Gastrocnemius medialis (tissue), 4 donors: ENCODE data around the gene DNAJC2.

Experiments
- CTCF ChIP-seq, 5 experiments: fragments of 450-650 bp in 3 of 5; fragments of 200-600 bp in 2 of 5; sonication (generic) in 2 of 5; IDR thresholded peaks in 4 of 5; conservative IDR thresholded peaks in 1 of 5; 1 replicate in 4 of 5; 2 replicates in 1 of 5; pipeline ENCODE4 v1.5.1; 2016 to 2019; ENCODE audit warnings: antibody characterized with exemption in 5 of 5, mild to moderate bottlenecking in 3 of 5, moderate library complexity in 3 of 5
- POLR2A ChIP-seq, 2 donors: fragments of 450-650 bp; IDR thresholded peaks; one replicate each; pipeline ENCODE4 v1.6.1; 2017; ENCODE audit warnings: antibody characterized with exemption in 2 of 2, mild to moderate bottlenecking in 2 of 2, moderate library complexity in 2 of 2

- TF ChIP-seq CTCF (IDR thresholded peaks at IDR 0.05 in 4 of 5, conservative IDR thresholded peaks at IDR 0.05 in 1 of 5) (no peak), POLR2A (IDR thresholded peaks at IDR 0.05) (no peak)
Measured at GRCh38 chr7:103292122-103292521, 52.4 kb downstream of the DNAJC2 start.
